Neutrophil (primary cell): ENCODE measurements around the gene WDR7.

Source experiments
- H3K27ac ChIP-seq: fragments of 200-600 bp; sonication (generic); 2 replicates; pipeline ENCODE4 v1.5.1; 2016; ENCODE audit warnings: mild to moderate bottlenecking, moderate library complexity
- H3K27me3 ChIP-seq: fragments of 200-600 bp; sonication (generic); 2 replicates; pipeline ENCODE4 v1.6.0; 2016; ENCODE audit warnings: mild to moderate bottlenecking
- H3K36me3 ChIP-seq: fragments of 200-600 bp; sonication (generic); 2 replicates; pipeline ENCODE4 v1.5.1; 2017
- H3K4me1 ChIP-seq, 2 experiments: fragments of 200-600 bp in 1 of 2; sonication (generic) in 1 of 2; 1 replicate in 1 of 2; 2 replicates in 1 of 2; pipeline versions ENCODE4 v1.5.1 to v1.6.1; 2013 to 2016; ENCODE audit warnings: low read depth in 1 of 2, low read length in 1 of 2, mild to moderate bottlenecking in 1 of 2, moderate library complexity in 1 of 2; ENCODE audit not compliant: control insufficient read depth in 1 of 2, insufficient read depth in 1 of 2
- H3K4me3 ChIP-seq, 2 experiments: fragments of 200-600 bp in 1 of 2; sonication (generic) in 1 of 2; 1 replicate in 1 of 2; 2 replicates in 1 of 2; pipeline ENCODE4 v1.5.1; 2013 to 2016; ENCODE audit warnings: low read depth in 1 of 2, low read length in 1 of 2, mild to moderate bottlenecking in 1 of 2, moderate library complexity in 1 of 2
- H3K9me3 ChIP-seq: fragments of 200-600 bp; sonication (generic); 2 replicates; pipeline ENCODE4 v1.5.1; 2016
- TF ChIP-seq, protein P1 (sequence below): fragments of 200-600 bp; sonication (generic); IDR thresholded peaks from 2 replicates; pipeline ENCODE4 v1.5.1; 2016; ENCODE audit warnings: antibody characterized with exemption

The WDR7 gene

DNA sequence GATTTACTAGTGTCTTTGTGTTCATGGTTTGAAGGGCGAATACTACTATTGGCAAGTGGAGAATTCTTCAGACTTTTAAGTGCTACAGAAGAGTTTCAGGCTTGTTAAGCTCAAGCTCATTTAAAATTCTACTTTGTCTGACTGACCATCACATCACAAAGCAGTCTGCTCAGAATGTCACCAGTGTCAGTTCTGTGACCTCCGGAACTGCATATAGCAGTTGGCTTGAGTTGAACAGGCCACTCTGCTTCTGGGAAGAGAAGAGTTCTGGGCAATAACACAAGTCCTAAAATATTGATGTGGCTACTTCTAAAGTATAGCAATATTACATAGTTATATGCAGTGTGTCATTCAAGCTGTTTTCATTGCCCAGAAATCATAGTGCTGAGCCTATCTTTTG, 250.8 kb downstream of the WDR7 start:
- Histone ChIP-seq H3K4me1 (no peaks in the 10 kb centered on the region), H3K27me3 (no peaks in the 10 kb centered on the region), H3K4me3 (no peak overlapping the region), H3K9me3 (no peaks in the 10 kb centered on the region), H3K36me3 (no peaks in the 10 kb centered on the region), H3K27ac (no peak overlapping the region)
- TF ChIP-seq, protein P1, sequence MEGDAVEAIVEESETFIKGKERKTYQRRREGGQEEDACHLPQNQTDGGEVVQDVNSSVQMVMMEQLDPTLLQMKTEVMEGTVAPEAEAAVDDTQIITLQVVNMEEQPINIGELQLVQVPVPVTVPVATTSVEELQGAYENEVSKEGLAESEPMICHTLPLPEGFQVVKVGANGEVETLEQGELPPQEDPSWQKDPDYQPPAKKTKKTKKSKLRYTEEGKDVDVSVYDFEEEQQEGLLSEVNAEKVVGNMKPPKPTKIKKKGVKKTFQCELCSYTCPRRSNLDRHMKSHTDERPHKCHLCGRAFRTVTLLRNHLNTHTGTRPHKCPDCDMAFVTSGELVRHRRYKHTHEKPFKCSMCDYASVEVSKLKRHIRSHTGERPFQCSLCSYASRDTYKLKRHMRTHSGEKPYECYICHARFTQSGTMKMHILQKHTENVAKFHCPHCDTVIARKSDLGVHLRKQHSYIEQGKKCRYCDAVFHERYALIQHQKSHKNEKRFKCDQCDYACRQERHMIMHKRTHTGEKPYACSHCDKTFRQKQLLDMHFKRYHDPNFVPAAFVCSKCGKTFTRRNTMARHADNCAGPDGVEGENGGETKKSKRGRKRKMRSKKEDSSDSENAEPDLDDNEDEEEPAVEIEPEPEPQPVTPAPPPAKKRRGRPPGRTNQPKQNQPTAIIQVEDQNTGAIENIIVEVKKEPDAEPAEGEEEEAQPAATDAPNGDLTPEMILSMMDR, result no peak

GRCh38 chr18:56902653-56903052, 251.5 kb downstream of the WDR7 start:
- no peaks in the 10 kb centered on the region for H3K36me3 ChIP-seq
- no peaks in the 10 kb centered on the region for H3K27me3 ChIP-seq
- no peaks in the 10 kb centered on the region for H3K4me1 ChIP-seq
- H3K4me3 ChIP-seq, result no peak overlapping the region
- TF ChIP-seq, protein P1, result no peak
- H3K9me3 ChIP-seq, result no peaks in the 10 kb centered on the region
- H3K27ac ChIP-seq, result no peak overlapping the region

GRCh38 chr18:56903686-56904085, 252.5 kb downstream of the WDR7 start:
- TF ChIP-seq, protein P1, result no peak
- no peaks in the 10 kb centered on the region for H3K4me1 ChIP-seq
- no peak overlapping the region for H3K27ac ChIP-seq
- no peaks in the 10 kb centered on the region for H3K9me3 ChIP-seq
- H3K4me3 ChIP-seq, result no peak overlapping the region
- H3K27me3 ChIP-seq, result no peaks in the 10 kb centered on the region
- no peaks in the 10 kb centered on the region for H3K36me3 ChIP-seq

DNA sequence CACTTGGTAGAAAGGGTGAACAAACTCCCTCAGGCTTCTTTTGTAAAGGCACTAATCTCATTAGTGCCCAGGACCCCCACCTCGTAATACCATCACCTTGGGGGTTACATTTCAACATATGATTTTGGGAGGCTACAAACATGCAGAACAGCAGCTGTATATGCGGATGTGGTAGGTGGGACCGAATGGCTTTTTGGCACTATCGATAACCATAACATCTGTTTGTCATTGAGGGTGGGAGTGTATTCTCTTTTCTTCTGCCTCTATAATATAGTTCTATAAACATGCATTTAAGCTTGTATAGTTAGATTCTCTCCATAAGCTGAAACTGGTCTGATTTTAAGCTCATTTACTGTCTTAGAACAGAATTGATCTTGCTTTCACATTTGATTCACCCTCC, 256.6 kb downstream of the WDR7 start:
- Histone ChIP-seq H3K27me3 (no peaks in the 10 kb centered on the region), H3K27ac (no peak overlapping the region), H3K4me1 (no peaks in the 10 kb centered on the region), H3K4me3 (no peak overlapping the region), H3K9me3 (no peaks in the 10 kb centered on the region), H3K36me3 (no peaks in the 10 kb centered on the region)
- TF ChIP-seq, protein P1, result no peak

GRCh38 chr18:56910237-56910636, 259.1 kb downstream of the WDR7 start:
- TF ChIP-seq, protein P1, result no peak
- Histone ChIP-seq H3K36me3 (no peaks in the 10 kb centered on the region), H3K9me3 (no peaks in the 10 kb centered on the region), H3K27ac (no peak overlapping the region), H3K4me3 (no peak overlapping the region), H3K27me3 (no peaks in the 10 kb centered on the region), H3K4me1 (no peaks in the 10 kb centered on the region)

GRCh38 chr18:56910967-56911366, 259.8 kb downstream of the WDR7 start:
- Histone ChIP-seq H3K4me3 (no peak overlapping the region), H3K27ac (no peak overlapping the region), H3K4me1 (no peaks in the 10 kb centered on the region), H3K36me3 (no peaks in the 10 kb centered on the region), H3K9me3 (no peaks in the 10 kb centered on the region), H3K27me3 (no peaks in the 10 kb centered on the region)
- TF ChIP-seq, protein P1, result no peak
